B cell (primary cell): ENCODE measurements around the gene CPNE5.

Source experiments
- EZH2 ChIP-seq: IDR thresholded peaks from 2 replicates; pipeline ENCODE4 v1.6.1; 2012; ENCODE audit warnings: borderline replicate concordance, low read depth, mild to moderate bottlenecking, moderate library complexity, low read length; ENCODE audit not compliant: insufficient read depth, poor library complexity, severe bottlenecking
- TF ChIP-seq, protein P1 (sequence below): fragments of 200-600 bp; IDR thresholded peaks from one replicate; pipeline ENCODE4 v1.8.0; 2022; ENCODE audit warnings: antibody characterized with exemption, mild to moderate bottlenecking

- TF ChIP-seq, protein P1, sequence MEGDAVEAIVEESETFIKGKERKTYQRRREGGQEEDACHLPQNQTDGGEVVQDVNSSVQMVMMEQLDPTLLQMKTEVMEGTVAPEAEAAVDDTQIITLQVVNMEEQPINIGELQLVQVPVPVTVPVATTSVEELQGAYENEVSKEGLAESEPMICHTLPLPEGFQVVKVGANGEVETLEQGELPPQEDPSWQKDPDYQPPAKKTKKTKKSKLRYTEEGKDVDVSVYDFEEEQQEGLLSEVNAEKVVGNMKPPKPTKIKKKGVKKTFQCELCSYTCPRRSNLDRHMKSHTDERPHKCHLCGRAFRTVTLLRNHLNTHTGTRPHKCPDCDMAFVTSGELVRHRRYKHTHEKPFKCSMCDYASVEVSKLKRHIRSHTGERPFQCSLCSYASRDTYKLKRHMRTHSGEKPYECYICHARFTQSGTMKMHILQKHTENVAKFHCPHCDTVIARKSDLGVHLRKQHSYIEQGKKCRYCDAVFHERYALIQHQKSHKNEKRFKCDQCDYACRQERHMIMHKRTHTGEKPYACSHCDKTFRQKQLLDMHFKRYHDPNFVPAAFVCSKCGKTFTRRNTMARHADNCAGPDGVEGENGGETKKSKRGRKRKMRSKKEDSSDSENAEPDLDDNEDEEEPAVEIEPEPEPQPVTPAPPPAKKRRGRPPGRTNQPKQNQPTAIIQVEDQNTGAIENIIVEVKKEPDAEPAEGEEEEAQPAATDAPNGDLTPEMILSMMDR = no peak
- no peak for TF ChIP-seq EZH2
Observed at GRCh38 chr6:36797055-36797454, 42.2 kb downstream of the CPNE5 start.
